ENCODE results near the gene ADORA3.

ADORA3 gene

GRCh38 chr1:111515291-111516004, 12.0 kb upstream of the ADORA3 start:
- H3K4me3 ChIP-seq (IDR thresholded peaks at IDR 0.05; ENCODE audit: insufficient read depth, low read depth, low read length): no peak overlapping the region
- H2AFZ ChIP-seq (ENCODE audit: low read depth): no peak overlapping the region
- TF ChIP-seq CTCF (conservative IDR thresholded peaks at IDR 0.05; ENCODE audit: low read depth, low read length): no peak
- H3K9ac ChIP-seq: no peak overlapping the region
- peaks cover 57% of the 10 kb centered on the region for H3K4me1 ChIP-seq (ENCODE audit: low read depth, poor library complexity, severe bottlenecking)
- H3K79me2 ChIP-seq (ENCODE audit: insufficient read depth, low read depth): no peaks in the 10 kb centered on the region
- no peaks in the 10 kb centered on the region for H4K20me1 ChIP-seq (ENCODE audit: insufficient read depth)
- no peaks in the 10 kb centered on the region for H3K36me3 ChIP-seq (ENCODE audit: insufficient read depth)
- no peak overlapping the region for H3K27ac ChIP-seq
- H3K4me2 ChIP-seq: no peak overlapping the region; the same call in 1 of the 2 replicates
- H3K27me3 ChIP-seq (ENCODE audit: insufficient read depth, low read depth): no peaks in the 10 kb centered on the region

- H3K4me3 ChIP-seq (IDR thresholded peaks at IDR 0.05; ENCODE audit: insufficient read depth, low read depth, low read length): no peak overlapping the region
- no peaks in the 10 kb centered on the region for H3K27me3 ChIP-seq (ENCODE audit: insufficient read depth, low read depth)
- no peak overlapping the region for H3K27ac ChIP-seq
- H3K9ac ChIP-seq: no peak overlapping the region
- TF ChIP-seq CTCF (conservative IDR thresholded peaks at IDR 0.05; ENCODE audit: low read depth, low read length): no peak
- no peaks in the 10 kb centered on the region for H4K20me1 ChIP-seq (ENCODE audit: insufficient read depth)
- H3K4me2 ChIP-seq: no peak overlapping the region
- no peaks in the 10 kb centered on the region for H3K36me3 ChIP-seq (ENCODE audit: insufficient read depth)
- no peaks in the 10 kb centered on the region for H3K79me2 ChIP-seq (ENCODE audit: insufficient read depth, low read depth)
- no peak overlapping the region for H2AFZ ChIP-seq (ENCODE audit: low read depth)
- H3K4me1 ChIP-seq (ENCODE audit: low read depth, poor library complexity, severe bottlenecking): peaks cover 66% of the 10 kb centered on the region
These were observed 10.1 kb upstream of the ADORA3 start for GRCh38 chr1:111513410-111514020.

GRCh38 chr1:111512931-111513330, 9.5 kb upstream of the ADORA3 start:
- Histone ChIP-seq H3K4me2 (no peak overlapping the region), H3K27me3 (ENCODE audit: insufficient read depth, low read depth) (no peaks in the 10 kb centered on the region), H4K20me1 (ENCODE audit: insufficient read depth) (no peaks in the 10 kb centered on the region), H2AFZ (ENCODE audit: low read depth) (no peak overlapping the region), H3K4me1 (ENCODE audit: low read depth, poor library complexity, severe bottlenecking) (peaks cover 63% of the 10 kb centered on the region), H3K79me2 (ENCODE audit: insufficient read depth, low read depth) (no peaks in the 10 kb centered on the region), H3K36me3 (ENCODE audit: insufficient read depth) (no peaks in the 10 kb centered on the region), H3K4me3 (IDR thresholded peaks at IDR 0.05; ENCODE audit: insufficient read depth, low read depth, low read length) (no peak overlapping the region), H3K9ac (no peak overlapping the region), H3K27ac (no peak overlapping the region)
- TF ChIP-seq CTCF (conservative IDR thresholded peaks at IDR 0.05; ENCODE audit: low read depth, low read length): no peak

- H3K4me1 ChIP-seq (ENCODE audit: low read depth, poor library complexity, severe bottlenecking): peaks cover 63% of the 10 kb centered on the region
- H3K79me2 ChIP-seq (ENCODE audit: insufficient read depth, low read depth): no peaks in the 10 kb centered on the region
These were observed 8.9 kb upstream of the ADORA3 start for GRCh38 chr1:111512132-111512889.

More at GRCh38 chr1:111512132-111512889, 8.9 kb upstream of the ADORA3 start:
- H3K4me2 ChIP-seq: no peak overlapping the region
- no peaks in the 10 kb centered on the region for H3K36me3 ChIP-seq (ENCODE audit: insufficient read depth)
- H2AFZ ChIP-seq (ENCODE audit: low read depth): no peak overlapping the region
- H3K27ac ChIP-seq: no peak overlapping the region
- no peaks in the 10 kb centered on the region for H3K27me3 ChIP-seq (ENCODE audit: insufficient read depth, low read depth)
- H4K20me1 ChIP-seq (ENCODE audit: insufficient read depth): no peaks in the 10 kb centered on the region
- no peak overlapping the region for H3K9ac ChIP-seq
- TF ChIP-seq CTCF (conservative IDR thresholded peaks at IDR 0.05; ENCODE audit: low read depth, low read length): no peak
- no peak overlapping the region for H3K4me3 ChIP-seq (IDR thresholded peaks at IDR 0.05; ENCODE audit: insufficient read depth, low read depth, low read length)

Measured in KMS-11 (cell line).